ENCODE data around the gene SLAIN1. TPM values are rescaled to one million over a fixed set of nuclear protein-coding genes. Genes with fewer than 3 reads are reported as not detected.

Gene SLAIN1
- total and polyA plus RNA-seq, 2 of the 8 experiments (the other 6 are each of a cell fraction or from before 2014, with no cell fraction given) = 35.0 to 37.7 TPM

- Histone ChIP-seq H3K27me3 (replicated peaks in 1 of 4; ENCODE audit: control insufficient read depth in 3 of 4, extremely low read depth in 1 of 4, insufficient read depth in 3 of 4, low read length in 3 of 4) (no peaks in the 10 kb centered on the region), H3K4ac (replicated peaks; ENCODE audit: insufficient read length, low read depth, low read length) (no peak overlapping the region), H4K91ac (replicated peaks; ENCODE audit: insufficient read length, low read length) (no peak overlapping the region), H2AFZ (ENCODE audit: low read length) (no peak overlapping the region), H3K4me2 (ENCODE audit: insufficient read depth in 1 of 2, low read depth in 2 of 2, low read length in 2 of 2) (no peak overlapping the region), H4K20me1 (replicated peaks in 1 of 2; ENCODE audit: control insufficient read depth in 1 of 2, insufficient read depth in 2 of 2, low read length in 2 of 2) (peaks cover 2 to 4% of the 10 kb centered on the region in 2 experiments), H3K27ac (ENCODE audit: low read depth, low read length) (no peak overlapping the region), H3K79me1 (ENCODE audit: low read depth, low read length) (peaks cover 6% of the 10 kb centered on the region), H2BK12ac (ENCODE audit: low read depth, low read length) (no peak overlapping the region), H3K14ac (ENCODE audit: insufficient read length) (no peak overlapping the region), H2BK15ac (ENCODE audit: low read length) (no peak overlapping the region), H3K36me3 (ENCODE audit: control insufficient read depth in 2 of 4, insufficient read depth in 4 of 4, low read length in 3 of 4) (peaks cover 3 to 12% (median 11%) of the 10 kb centered on the region in 4 experiments), H3K79me2 (ENCODE audit: control insufficient read depth in 1 of 2, insufficient read depth in 2 of 2, low read length in 2 of 2) (peaks cover 0 to 41% of the 10 kb centered on the region in 2 experiments; a peak in 2 of 4 replicates), H3K9ac (replicated peaks in 1 of 4; ENCODE audit: extremely low read depth in 1 of 4, low read depth in 3 of 4, low read length in 3 of 4) (no peak overlapping the region; a peak in 1 of 7 replicates), H3K56ac (replicated peaks; ENCODE audit: insufficient read length, low read depth, low read length) (no peak overlapping the region), H3K4me3 (ENCODE audit: extremely low read depth in 1 of 4, insufficient read depth in 2 of 4, low read depth in 3 of 4, low read length in 4 of 4) (no peak overlapping the region), H2BK5ac (ENCODE audit: low read depth, low read length) (no peak overlapping the region), H3K4me1 (replicated peaks in 1 of 4; ENCODE audit: control insufficient read depth in 3 of 4, insufficient read depth in 4 of 4, low read length in 3 of 4) (peaks cover 0 to 2% (median 0%) of the 10 kb centered on the region in 4 experiments; a peak in 2 of 7 replicates), H2BK20ac (ENCODE audit: low read length) (no peak overlapping the region), H3K18ac (ENCODE audit: extremely low read depth, low read length) (no peak overlapping the region), H2BK120ac (replicated peaks; ENCODE audit: low read depth, low read length) (no peak overlapping the region), H3K9me3 (ENCODE audit: insufficient read depth in 2 of 2, low read depth in 1 of 2, low read length in 1 of 2) (no peaks in the 10 kb centered on the region), H3K23me2 (ENCODE audit: low read depth, low read length) (no peaks in the 10 kb centered on the region), H2AK5ac (ENCODE audit: low read depth, low read length) (no peak overlapping the region), H4K5ac (ENCODE audit: insufficient read length, low read depth, low read length) (no peak overlapping the region), H3K23ac (ENCODE audit: insufficient read length) (no peak overlapping the region), H4K8ac (ENCODE audit: extremely low read depth, insufficient read depth, low read length) (no peak overlapping the region)
- ChIA-PET POLR2A (ENCODE audit: partially characterized antibody) (no interaction called here), CTCF (ENCODE audit: partially characterized antibody) (interaction anchor here (0.7 to 3.2 kb wide), 3 partner anchors 9 to 488 kb away, joined by 3 to 16 read pairs (median 3); no protein-coding TSS in a partner anchor)
- 85% methylated on average over 8 of the region's 8 CpGs; no CpG with 5 or more reads in 1 of the 2 experiments for WGBS, 2 experiments (ENCODE audit: extremely low coverage in 1 of 2, insufficient coverage in 1 of 2, insufficient read length in 1 of 2, insufficient replicate concordance in 2 of 2, low coverage in 1 of 2, low lambda C conversion rate in 2 of 2, missing lambda C conversion rate in 1 of 2)
- no peak for TF ChIP-seq JUN (IDR thresholded peaks at IDR 0.05; ENCODE audit: low read depth, low read length)
- no peak for FAIRE-seq
- DNase-seq (ENCODE audit: low read depth in 1 of 2, low spot score in 2 of 2) = no peak
These were observed 43.6 kb downstream of the SLAIN1 start for GRCh38 chr13:77740931-77741596.

Measured in H1 (cell line).